ENCODE measurements around the gene PROKR2.

- TF ChIP-seq FOXA1 (IDR thresholded peaks at IDR 0.05) (no peak), L3MBTL2 (conservative IDR thresholded peaks at IDR 0.05) (no peak), FOXM1 (IDR thresholded peaks at IDR 0.05; ENCODE audit: borderline replicate concordance) (no peak), SUZ12 (IDR thresholded peaks at IDR 0.05) (no peak), BHLHE40 (IDR thresholded peaks at IDR 0.05; ENCODE audit: borderline replicate concordance) (no peak), HDGF (IDR thresholded peaks at IDR 0.05; ENCODE audit: borderline replicate concordance) (no peak), ARNT (IDR thresholded peaks at IDR 0.05) (no peak), SP1 (IDR thresholded peaks at IDR 0.05) (no peak), TARDBP (IDR thresholded peaks at IDR 0.05) (no peak), CTBP1 (IDR thresholded peaks at IDR 0.05; ENCODE audit: borderline replicate concordance) (no peak), NFRKB (IDR thresholded peaks at IDR 0.05) (no peak)
- TF ChIP-seq, protein P1, sequence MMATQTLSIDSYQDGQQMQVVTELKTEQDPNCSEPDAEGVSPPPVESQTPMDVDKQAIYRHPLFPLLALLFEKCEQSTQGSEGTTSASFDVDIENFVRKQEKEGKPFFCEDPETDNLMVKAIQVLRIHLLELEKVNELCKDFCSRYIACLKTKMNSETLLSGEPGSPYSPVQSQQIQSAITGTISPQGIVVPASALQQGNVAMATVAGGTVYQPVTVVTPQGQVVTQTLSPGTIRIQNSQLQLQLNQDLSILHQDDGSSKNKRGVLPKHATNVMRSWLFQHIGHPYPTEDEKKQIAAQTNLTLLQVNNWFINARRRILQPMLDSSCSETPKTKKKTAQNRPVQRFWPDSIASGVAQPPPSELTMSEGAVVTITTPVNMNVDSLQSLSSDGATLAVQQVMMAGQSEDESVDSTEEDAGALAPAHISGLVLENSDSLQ (IDR thresholded peaks at IDR 0.05) = no peak
Observed at GRCh38 chr20:5290596-5290995, 26.2 kb downstream of the PROKR2 start.

All from HEK293T (cell line).